T-helper 9 cell (primary cell): ENCODE data around the gene MAP4K2.
A peak's percentile ranks its signal among the peaks of the same experiment; 100 is the strongest.

ENCODE experiments used
- DNase-seq: peaks from one replicate; pipeline ENCODE4 v3.0.0-alpha.2; 2020

Gene MAP4K2

DNA sequence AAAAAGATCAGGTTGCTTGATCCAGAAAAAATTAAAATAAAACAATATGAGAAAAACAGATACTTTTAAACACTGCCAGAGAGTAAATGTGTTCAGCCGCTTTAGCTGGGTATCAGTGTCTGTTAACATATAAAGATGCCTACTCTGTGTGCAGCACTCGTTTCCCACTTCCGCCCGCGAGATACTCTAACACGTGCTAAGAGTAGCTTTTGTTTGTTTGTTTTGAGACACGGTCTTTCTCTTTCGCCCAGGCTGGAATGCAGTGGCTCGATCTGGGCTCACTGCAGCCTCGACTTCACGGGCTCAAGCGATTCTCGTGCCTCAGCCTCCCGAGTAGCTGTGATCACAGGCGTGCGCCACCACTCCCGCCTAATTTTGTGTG, 7.9 kb upstream of the MAP4K2 start:
- peak; percentile 28 for DNase-seq

DNA sequence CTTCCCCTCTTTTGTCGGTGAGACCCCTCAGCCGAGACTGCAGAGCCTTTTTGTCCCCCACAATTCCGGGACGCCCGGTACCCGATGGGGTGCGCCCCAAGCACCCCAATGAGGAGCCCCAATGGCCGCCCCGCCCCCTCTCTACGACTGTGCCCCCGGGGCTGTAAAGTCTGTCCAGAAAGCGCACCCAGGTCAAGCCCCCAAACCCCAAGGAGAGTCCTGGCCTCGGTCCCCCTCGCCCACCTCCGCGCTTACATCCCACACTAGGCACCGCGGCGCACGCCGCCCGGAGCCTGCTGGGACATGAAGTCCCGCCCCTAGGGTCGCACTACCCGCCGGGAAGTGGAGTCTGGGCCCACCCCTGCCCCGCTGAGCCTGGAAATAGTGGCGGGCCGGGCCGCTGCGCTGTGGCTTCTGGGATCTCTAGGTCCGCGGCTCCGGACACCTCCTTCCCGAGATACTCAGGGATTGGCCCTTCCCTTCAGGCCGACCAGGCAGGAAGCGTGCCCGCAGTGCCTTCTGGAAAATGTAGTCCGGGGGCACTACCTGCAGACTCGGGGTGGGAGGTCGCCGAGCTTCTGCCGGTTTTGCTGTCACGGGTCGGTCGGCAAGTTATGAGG, 7.4 kb upstream of the MAP4K2 start, which contains the start of gene MEN1:
Gene MEN1 (minus strand): TSS at position 281 of the 620 bp plus-strand sequence. CDS start 442 bp downstream, outside the sequence.
- peak; percentile 59 for DNase-seq

DNA sequence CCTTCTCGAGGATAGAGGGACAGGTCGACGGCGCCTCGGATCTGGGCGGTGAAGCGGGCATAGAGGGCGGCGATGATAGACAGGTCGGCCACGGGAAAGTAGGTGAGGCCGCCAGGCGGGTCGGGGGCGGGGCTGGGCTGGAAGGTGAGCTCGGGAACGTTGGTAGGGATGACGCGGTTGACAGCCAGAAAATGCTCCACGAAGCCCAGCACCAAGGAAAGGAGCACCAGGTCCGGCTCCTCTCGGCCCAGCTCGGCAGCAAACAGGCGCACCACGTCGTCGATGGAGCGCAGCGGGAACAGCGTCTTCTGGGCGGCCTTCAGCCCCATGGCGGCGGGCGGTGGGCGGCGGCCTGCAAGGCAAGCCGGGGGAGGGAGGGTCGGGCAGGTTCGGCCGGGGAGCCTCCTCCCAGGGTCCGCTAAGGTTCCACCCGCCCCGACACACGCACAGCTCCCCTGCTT, 6.8 kb upstream of the MAP4K2 start:
- peak; percentile 15 for DNase-seq

- DNase-seq: no peak
Observed at GRCh38 chr11:64805481-64805880, 2.5 kb upstream of the MAP4K2 start.

DNA sequence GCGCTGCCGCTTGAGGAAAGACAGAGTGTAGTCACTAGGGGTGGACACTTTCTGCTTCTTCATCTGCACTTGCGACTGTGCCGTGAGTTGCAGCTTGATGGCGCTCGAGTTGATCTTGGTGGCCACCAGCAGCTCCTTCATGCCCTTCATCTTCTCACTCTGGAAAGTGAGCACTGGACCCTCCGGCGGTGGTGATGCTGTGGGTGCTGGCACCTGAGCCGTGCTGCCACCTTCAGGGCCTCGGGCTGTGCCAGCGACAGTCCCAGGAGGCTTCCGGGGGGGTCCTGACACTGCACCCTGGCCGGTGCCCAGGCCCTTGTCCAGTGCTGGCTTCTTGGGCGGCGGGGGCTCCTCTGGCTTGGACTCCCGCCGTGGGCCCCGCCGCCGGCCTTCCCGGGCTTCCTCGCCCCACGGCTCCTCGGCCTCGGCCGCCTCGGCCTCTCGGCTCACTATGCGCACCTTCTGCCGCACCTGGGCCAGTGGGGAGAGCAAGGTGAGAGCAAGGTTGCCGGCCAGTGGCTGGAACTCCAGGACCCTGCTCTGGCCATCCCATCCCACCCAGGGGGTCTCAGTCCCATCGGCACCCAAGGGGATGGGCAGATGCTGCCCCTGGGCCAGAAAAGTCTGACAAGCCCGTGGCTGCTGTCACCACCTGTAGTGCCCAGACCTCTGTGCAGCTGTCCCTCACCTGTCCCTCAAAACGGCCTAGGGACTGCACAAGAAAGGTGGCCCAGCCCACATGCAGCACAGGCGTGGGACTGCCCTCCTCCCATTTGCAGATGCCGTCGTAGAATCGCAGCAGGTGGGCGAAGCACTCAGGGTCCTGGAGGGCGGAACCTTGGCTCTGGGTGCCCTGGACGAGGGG, 1.6 kb upstream of the MAP4K2 start:
- no peak for DNase-seq

GRCh38 chr11:64803846-64804345, 882 bp upstream of the MAP4K2 start:
- no peak for DNase-seq

GRCh38 chr11:64802370-64803157, 450 bp downstream of the MAP4K2 start:
- peak; percentile 34 for DNase-seq

DNA sequence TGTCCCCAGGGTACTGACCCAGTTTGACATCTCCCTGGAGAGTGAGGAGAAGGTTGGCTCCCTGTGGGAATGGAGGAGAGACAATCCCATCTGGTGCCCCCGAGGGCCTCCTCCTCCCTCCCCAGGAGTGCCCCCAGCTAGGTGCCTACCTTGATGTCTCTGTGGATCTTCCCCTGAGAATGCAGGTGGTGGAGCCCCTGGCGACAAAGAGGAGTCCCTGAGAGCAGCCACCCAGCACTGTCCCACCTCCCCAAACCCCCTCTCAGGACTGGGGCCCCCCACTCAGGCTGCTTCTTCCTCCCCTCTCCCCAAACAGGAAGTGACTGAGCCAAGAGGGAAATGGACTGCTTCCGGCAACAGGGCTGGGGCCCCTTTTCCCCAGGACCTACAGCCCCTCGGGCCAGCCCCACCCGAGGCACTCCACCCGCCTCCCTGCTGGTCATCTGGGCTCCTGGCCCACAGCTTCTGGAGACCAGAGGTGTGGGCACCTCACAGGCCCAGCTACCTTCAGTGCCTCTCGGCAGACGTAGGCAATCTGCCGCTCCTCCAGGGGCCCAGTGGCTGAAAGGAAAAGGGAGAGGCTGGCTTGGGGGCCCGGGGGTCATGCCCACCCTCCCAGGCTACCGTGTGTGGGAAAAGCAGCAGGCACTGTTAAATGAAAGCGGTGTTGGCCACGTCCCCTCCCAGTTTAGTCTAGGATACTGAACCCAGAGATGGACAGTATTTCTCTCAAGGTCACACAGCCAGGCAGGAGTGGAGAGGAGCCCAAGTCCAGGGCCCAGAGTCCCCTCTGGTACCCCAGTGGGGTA, 1.2 kb downstream of the MAP4K2 start:
- DNase-seq: no peak

DNA sequence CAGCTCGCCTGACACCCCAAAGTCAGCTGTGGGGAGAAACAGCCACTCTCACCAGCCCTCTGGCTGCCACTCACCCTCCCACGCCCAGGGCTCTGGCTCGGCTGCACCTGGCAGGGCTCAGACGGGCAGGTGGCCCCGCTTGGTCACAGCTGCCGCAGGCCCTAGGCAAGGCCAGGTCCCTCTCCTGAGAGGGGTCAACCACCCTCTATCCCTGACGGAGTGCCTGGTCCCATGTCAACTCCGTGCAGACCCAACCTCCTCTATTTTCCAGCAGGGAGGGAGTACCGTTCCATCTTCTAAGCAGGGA, 1.9 kb downstream of the MAP4K2 start:
- no peak for DNase-seq

DNA sequence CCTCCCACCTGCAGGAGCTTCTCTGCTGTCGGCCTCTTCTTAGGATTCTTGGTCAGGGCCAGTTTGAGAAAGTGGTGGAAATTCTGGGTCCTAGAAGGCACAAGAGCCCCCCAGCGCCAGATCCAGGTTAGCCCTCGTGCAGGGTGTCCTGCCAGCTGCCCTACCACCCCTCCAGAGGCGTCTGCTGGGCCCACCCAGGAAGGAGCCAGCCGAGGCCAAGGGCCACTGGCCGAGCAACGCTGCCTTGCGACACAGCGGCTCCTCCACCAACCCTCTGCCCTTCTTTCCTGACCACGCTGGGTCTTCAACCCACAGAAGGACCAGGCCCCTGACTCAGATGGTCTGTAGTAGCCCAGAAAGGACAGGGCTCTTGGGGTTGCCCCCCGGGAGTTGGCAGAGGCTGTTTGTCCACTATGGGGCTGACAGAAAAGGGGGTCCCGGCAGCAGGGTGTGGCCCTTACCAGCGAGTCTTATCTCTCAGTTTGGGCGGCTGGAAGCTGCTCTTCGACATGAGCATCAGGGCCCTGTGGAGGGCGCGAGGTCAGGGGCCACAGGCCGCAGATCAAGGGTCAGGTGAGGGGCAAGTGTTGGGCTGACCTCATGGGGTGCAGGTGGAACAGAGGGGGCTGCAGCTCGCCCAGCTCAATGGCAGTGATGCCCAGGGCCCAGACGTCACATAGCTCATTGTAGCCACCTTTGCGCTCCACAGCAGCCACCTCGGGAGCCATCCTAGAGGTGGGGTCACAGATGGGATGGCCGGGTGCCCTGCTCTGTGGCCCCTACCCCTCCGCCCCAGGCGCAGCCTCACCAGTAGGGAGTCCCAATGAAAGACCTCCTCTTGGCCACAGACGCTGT, 2.5 kb downstream of the MAP4K2 start:
- no peak for DNase-seq

DNA sequence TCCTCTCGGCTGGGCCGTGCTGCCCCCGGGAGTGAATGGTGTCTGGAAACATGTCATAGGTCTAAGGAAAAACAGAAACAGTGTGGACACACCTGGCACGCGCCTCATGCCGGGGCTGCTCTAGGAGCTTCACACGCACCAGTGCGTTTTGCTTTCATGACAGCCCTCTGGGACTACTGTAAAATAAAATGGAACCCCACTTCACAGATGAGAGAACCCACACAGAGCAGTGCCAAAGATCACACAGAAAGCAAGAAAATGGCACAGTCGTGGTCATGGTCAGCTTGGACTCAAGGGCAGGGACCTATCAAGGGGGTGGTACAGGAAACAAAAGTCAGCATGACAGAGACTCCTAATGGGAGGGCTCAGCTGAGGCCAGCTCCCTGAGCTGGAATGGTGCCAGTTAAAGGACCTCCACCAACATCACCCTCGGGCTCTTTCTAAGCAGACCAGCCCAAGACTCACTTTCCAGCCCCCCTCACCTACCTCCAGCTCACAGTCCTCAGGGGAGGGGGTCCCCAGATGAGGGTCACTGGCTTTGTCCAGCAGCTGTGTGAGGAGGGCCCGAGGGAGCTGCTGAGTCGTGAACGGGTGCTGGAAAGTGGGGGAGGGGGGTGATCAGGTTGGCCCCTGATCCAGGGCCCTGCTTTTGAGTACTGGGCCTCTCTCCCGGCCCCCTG, 3.3 kb downstream of the MAP4K2 start:
- no peak for DNase-seq

- DNase-seq: no peak
Observed at GRCh38 chr11:64799256-64799622, 3.8 kb downstream of the MAP4K2 start.

- no peak for DNase-seq
Observed at GRCh38 chr11:64796757-64797541, 6.1 kb downstream of the MAP4K2 start.

GRCh38 chr11:64796047-64796756, 6.8 kb downstream of the MAP4K2 start:
- no peak for DNase-seq

DNA sequence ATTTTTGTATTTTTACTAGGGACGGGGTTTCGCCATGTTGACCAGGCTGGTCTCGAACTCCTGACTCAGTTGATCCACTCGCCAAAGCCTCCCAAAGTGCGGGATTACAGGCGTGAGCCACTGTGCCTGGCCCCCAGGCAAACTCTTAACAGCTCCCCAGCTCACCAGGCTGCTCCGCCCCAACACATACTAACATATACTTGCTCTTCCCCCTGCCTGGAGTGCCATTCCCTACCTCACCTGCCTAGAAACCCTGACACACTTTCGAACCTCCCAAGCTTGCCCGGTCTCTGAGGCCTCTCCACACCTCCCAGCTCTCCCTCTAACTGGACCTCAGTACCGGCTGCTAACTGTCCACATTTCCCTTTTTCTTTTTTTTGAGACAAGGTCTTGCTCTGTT, 8.5 kb downstream of the MAP4K2 start:
- DNase-seq: no peak

- DNase-seq: no peak
Observed at GRCh38 chr11:64793271-64794160, 9.5 kb downstream of the MAP4K2 start.

GRCh38 chr11:64792482-64792881, 10.5 kb downstream of the MAP4K2 start:
- no peak for DNase-seq

GRCh38 chr11:64791781-64792291, 11.2 kb downstream of the MAP4K2 start:
- no peak for DNase-seq
